NCI-H128 (cell line): ENCODE data around the gene WAPL.
"Not testable (repeated sequence)": the region's sequence is repeated elsewhere in the genome, so short reads cannot be mapped to it uniquely, and the experiment has no call there.

Source experiments
- DNase-seq: peaks from one replicate; lab custom pipeline; 2025; ENCODE audit not compliant: unreplicated experiment; lab: John Stamatoyannopoulos, UW

The WAPL gene, protein sequence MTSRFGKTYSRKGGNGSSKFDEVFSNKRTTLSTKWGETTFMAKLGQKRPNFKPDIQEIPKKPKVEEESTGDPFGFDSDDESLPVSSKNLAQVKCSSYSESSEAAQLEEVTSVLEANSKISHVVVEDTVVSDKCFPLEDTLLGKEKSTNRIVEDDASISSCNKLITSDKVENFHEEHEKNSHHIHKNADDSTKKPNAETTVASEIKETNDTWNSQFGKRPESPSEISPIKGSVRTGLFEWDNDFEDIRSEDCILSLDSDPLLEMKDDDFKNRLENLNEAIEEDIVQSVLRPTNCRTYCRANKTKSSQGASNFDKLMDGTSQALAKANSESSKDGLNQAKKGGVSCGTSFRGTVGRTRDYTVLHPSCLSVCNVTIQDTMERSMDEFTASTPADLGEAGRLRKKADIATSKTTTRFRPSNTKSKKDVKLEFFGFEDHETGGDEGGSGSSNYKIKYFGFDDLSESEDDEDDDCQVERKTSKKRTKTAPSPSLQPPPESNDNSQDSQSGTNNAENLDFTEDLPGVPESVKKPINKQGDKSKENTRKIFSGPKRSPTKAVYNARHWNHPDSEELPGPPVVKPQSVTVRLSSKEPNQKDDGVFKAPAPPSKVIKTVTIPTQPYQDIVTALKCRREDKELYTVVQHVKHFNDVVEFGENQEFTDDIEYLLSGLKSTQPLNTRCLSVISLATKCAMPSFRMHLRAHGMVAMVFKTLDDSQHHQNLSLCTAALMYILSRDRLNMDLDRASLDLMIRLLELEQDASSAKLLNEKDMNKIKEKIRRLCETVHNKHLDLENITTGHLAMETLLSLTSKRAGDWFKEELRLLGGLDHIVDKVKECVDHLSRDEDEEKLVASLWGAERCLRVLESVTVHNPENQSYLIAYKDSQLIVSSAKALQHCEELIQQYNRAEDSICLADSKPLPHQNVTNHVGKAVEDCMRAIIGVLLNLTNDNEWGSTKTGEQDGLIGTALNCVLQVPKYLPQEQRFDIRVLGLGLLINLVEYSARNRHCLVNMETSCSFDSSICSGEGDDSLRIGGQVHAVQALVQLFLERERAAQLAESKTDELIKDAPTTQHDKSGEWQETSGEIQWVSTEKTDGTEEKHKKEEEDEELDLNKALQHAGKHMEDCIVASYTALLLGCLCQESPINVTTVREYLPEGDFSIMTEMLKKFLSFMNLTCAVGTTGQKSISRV (N-terminal part only)

DNA sequence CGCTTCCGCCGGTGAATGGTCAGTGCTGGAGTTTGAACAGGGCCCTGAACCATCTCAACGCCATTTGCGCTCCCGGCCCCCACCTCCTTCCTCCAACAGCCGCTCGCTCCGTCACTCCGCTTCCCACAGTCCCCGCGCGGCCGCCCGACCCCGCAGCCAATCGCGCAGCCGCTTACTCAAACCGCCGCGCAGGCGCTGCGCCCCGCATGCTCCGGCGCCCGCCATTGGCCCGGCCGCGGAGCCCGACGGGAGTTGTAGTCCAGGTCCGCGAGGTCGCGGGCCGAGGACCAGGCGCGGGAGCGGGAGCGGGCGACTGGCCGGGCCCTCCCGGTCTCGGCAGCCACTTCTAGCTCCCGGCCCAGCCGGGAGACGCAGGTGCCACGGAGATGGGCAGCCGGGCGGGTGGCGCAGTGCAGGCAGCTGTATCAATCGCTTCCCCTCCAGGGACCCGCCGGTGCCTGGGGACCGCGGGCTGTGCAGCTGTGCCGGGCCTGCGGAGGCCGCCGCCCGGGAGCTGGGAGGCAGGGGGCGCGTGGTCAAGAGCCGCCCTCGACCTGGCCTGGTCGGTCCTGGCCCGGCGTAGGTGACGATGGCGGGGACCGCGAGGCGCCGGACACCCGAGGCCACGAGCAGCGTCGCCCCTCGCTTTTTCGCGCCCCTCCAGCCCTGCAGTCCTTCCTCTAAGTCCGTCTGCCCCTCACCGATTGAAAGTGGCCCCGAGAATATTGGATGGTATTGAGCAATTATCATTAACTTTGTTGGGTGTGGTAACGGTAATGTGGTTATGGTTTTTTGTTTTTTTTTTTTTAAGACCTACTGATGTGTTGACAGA is at the start of gene WAPL:
WAPL (minus strand) TSS at position 115 of the 832 bp plus-strand sequence. CDS start 3,723 bp downstream, outside the sequence.
- peak; percentile 67 for DNase-seq

DNA sequence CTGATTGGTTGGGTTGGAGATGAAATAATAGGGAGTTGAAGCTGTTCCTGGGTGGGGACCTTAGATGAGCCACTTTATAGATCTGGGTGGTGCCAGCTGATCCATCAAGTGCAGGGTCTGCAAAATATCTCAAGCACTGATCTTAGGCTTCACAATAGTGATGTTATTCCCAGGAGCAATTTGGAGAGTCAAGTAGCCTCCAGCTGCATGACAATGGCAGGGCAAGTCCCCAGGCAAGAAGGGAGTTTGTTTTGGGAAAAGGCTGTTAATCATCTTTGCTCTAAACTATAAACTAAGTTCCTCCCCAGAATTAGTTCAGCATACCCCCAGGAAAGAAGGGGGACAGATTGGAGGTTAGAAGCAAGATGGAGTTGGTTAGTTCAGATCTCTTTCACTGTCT is 47.7 kb upstream of the WAPL start:
- no peak for DNase-seq

DNA sequence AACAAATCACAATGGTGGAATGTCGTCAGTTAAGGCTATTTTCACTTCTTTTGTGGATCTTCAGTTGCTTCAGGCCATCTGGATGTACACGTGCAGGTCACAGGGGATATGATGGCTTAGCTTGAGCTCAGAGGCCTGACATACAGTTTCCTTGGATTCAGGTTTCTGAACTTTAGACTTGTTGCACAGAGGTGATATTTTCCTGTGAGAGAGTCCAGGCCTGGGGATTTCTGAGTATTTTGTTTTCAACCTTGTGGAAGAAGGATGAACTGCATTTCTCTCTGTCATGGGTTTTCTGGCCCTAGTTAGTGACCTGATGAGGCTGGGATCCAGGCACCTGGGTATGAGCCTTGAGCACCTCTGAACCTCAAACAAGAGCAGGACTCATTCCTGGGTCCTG is 44.9 kb upstream of the WAPL start:
- DNase-seq = not testable (repeated sequence)

DNA sequence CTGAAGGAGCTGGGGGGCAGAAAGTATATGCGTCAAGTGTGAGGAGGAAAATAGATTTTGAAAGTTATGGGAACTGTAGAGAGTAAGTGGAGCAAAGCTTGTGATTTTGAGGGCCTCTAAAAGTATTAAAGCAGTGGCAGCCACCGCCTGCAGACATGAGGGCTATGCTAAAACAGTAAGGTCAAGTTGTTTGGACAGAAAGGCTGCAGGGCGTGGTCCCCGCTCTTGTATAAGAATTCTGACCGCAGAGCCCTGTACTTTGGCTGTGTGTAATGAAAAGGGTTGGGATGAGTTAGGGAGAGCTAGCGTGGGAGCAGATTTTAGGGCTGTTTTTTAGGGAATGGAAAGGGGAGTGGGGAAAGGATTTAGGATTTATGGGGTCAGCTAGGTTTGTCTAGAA is 41.7 kb upstream of the WAPL start:
- not testable (repeated sequence) for DNase-seq

DNA sequence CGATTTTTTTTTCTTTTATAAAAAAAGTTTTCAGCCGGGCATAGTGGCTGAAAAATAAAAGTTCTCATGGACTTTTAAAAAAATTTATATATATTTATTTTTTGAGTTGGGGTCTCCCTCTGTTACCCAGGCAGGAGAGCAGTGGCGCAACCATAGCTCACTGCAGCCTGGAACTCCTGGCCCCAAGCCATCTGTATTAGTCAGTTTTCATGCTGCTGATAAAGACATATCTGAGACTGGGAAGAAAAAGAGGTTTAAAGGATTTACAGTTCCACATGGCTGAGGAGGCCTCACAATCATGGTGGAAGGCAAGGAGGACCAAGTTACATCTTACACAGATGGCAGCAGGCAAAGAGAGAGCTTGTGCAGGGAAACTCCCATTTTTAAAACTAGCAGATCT is 37.1 kb upstream of the WAPL start:
- not testable (repeated sequence) for DNase-seq

DNA sequence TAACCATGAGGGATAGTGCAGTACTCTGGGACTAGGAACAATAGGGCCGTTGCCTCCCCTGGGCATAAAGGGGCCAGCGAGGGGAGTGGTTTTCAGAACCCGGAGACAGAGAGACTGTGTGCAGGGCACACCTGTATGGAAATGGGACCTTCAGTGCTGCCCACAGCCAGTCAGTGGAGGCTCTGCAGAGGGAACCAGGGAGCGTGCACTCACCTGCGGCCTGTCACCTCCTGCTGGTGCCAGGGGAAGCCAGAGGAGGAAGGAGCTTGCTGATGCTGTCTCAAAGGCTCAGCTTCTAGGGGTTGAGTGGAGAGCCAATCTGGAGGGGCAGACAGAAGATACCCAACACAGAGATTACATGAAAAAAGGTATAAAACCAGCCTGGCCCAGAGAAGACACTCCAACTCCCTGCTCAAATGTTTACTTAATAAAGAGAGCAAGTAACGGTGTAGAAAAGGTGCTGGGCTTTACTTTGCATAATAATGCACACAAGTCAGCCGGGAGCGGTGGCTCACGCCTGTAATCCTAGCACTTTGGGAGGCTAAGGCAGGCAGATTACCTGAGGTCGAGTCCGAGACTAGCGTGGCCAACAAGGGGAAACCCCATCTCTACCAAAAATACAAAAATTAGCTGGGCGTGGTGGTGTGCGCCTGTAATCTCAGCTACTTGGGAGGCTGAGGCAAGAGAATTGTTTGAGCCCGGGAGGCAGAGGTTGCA is 35.5 kb upstream of the WAPL start:
- peak; percentile 45 for DNase-seq

DNA sequence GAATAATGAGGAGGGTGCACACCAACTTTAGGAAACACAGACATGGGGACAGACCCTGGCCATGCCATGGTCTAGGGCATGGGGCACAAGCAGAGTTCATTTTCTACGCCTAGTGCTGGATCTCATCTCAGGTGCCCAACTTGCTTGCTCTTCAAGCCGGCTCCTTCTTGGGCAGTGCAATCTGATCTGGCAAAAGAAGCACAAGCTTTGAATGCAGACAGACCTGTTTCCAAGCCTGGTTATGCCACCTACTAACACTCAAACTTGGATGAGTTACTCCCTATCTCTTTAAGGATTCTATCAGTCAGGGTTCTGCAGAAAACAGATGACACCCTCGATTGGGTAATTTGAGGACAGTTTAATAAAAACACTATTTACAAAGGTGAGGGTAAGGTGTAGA is 34.9 kb upstream of the WAPL start:
- DNase-seq = no peak

DNA sequence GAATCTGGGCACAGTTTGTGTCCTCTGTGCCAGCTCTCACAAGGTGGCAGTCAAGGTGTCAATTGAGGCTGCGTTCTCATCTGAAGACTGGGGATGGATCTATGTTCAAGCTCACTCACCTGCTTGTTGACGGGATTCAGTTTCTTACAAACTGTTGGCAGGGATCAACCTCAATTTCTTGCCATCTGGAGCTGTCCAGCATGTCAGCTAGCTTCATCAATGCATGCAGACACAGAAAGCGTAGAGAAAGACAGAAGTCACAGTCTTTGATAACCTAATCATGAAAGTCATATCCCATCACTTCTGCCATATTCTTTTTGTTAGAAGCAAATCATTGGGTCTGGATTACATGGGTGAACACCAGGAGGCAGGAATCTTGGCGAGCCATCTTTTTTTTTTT is 32.0 kb upstream of the WAPL start:
- DNase-seq = no peak

DNA sequence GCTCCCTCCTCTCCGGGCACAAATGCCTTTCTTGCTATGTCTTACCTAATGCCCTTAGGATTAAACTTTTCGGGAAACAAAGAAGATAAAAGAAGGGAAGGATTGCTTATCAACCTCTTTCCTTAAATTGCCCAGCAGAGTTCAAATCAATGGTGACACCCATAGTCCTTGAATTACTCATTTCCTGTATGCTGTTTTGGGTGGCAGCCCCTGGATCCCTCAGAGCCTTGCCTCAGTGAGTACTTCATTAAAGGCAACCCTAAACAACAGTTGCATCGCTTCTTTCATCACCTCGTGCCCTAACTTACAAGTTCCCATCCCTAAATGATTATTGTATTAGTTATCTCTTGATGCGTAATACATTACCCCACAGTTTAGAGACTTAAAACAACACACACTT is 31.6 kb upstream of the WAPL start:
- no peak for DNase-seq

DNA sequence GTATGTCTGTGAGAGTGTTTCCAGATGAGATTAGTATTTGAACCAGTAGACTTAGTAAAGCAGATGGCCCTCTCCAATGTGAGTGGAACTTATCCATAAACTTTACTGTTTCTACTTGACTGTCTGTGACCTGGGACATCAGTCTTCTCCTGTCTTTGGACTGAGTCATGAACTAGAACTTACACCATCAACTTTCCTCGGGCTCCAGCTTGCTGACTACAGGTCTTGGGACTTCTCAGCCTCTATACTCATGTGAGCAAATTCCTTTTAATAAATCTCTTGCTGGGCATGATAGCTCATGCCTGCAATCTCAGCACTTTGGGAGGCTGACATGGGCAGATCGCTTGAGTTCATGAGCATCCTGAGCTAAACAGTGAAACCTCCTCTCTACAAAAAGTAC is 25.7 kb upstream of the WAPL start:
- DNase-seq = no peak

DNA sequence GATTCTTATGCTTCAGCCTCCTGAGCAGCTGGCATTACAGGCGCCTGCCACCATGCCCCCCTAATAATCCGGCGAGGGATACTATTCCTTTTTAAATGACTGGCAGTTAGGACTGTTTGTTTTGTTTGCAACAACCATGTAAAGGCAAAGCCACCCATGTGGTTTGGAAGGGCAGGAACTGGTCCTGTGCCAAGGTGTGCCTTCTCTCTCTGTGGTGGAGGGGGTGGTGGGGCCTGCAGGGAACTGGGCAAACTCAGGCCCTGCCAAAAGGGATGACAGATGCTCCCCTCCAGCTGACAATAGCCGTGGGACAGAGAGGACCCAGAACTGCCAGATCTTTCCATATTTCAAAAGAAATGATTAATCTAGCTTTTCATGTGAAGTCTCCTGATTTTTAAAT is 23.5 kb upstream of the WAPL start:
- DNase-seq = no peak

DNA sequence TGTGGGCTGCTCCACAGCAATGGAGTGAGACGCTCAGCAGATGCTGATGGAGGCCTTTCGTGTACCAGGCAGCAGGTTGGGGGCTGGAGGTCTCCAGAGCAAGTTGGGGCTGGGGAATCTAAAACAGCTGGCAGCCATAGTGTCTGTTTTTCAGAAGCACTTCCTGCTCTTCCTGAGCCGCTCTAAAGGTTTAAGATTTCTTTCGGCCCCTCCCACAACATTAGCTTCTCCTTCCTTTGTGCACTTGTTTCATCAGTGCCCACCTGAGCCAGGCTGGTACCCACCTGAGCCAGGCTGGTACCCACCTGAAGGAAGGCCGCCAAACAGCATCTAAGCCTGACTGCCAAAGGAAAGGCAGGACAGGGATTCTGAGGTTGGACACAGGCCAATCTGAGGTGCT is 18.4 kb upstream of the WAPL start:
- DNase-seq = no peak

DNA sequence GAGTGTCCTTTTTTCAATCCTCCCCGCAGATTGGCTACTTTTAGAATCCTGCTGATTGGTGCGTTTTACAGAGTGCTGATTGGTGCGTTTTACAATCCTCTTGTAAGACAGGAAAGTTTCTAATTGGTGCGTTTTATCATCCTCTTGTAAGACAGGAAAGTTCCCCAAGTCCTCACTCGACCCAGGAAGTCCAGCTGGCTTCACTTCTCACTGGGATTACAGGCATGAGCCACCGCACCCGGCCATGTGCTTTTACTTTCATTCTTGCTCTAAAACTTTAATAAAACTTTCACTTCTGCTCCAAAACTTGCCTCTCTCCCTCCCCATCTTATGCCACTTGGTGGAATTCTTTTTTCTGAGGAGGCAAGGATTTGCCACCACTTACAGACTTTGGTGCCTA is 17.0 kb upstream of the WAPL start:
- DNase-seq = no peak

DNA sequence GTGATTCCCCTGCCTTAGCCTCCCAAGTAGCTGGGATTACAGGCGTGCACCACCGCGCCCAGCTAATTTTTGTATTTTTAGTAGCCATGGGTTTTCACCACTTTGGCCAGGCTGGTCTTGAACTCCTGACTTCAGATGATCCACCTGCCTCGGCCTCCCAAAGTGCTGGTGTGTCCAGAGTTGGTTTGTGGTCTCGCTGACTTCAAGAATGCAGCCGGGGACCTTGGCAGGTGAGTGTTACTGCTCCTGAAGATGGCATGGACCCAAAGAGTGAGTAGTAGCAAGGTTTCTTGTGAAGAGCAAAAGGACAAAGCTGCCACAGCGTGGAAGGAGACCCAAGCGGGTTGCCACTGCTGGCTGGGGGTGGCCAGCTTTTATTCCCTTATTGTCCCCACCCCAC is 16.4 kb upstream of the WAPL start:
- DNase-seq = not testable (repeated sequence)

DNA sequence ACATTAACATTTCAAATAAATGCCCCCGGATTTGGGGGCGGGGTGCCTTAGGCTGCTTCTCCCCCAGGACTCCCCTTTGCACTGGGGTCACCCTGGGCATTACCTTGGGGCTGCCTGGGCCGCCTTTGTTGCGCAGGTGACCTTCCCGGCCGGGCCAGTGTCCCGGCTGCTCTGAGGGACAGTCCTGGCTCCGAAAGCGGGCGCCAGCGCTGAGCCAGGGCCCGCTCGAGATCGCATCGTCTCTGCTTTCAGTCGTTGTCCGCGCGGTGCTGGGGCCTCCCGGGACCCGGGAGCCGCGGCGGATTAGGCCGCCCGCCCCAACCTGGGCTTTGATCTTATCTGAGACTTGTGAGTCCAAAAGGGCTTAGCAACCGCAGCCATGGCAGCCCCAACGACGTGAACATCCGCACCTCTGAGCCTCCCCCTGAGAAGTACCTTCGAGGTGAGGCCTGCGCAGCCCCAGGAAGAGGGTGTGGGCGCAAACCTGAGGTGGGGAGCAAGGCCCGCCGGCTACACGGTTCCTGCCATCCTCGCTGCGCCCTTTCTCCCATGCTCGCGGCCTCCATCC is 14.8 kb upstream of the WAPL start:
- DNase-seq = no peak

DNA sequence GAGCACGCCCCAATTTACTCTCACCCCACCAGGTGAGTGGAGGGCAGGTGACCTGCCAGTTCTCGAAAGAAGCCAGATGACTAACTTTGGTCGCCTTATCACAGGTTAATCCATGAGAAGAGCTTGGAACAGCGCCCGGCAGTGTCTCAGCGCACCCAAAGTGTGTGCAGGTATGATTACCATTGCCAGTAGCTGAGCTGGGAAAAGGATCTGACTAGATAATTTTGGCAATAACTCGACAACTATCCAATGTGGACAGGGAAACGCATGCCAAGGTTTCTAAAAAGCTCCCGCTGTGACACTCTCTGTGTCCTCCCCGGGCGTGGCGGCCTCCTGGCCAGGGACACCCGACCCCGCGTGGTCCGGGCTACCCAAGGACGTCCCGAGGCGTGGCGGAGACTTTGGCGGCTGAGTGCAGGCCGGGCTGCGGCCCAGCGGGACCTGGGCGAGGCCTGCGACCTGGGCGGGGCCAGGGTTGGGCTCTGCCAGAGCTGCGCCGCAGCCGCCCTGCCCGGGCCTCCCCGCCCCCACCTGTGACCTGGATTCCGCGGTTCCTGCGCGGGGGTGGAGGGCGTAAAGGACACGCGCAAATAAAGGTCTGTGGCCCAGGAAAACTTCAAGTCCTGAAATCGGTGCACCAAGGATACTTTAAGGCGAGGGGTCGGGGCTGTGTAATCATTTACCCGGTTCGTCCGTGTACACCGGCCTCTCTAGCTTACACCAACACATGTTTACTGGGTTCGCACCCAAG is 13.7 kb upstream of the WAPL start:
- no peak for DNase-seq

DNA sequence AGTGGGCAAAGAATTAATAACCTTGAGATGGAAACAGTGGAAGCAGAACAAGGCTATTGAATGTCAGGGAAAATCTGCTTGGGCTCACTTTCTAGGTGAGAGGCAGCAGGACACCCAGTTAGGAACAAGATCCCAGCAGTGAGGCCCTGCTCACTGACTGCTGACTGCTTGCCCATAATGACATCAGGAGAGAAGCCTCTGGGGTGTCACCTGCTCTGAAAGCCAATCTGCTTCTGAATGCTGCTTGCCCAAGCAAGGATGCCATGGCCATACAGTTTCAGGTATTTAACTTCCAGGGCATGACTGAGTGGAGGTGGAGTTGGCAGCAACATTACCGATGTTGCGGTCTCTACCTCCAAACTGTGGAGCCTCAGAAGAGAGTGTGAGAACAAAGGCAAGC is 11.7 kb upstream of the WAPL start:
- DNase-seq = no peak

DNA sequence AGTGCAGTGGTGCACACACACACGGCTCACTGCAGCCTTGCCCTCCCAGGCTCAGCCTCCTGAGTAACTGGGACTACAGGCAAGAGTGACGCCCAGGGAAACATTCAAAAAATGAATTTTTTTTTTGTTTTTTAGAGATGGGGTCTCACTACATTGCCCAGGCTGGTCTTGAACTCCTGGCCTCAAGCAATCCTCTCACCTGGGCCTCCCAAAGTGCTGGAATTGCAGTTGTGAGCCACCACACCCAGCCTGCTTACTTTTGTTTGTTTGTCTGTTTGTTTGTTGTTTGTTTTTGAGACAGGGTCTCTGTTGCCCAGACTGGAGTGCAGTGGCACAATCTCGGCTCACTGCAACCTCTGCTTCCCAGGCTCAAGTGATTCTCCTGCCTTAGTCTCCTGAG is 7.1 kb upstream of the WAPL start:
- not testable (repeated sequence) for DNase-seq

DNA sequence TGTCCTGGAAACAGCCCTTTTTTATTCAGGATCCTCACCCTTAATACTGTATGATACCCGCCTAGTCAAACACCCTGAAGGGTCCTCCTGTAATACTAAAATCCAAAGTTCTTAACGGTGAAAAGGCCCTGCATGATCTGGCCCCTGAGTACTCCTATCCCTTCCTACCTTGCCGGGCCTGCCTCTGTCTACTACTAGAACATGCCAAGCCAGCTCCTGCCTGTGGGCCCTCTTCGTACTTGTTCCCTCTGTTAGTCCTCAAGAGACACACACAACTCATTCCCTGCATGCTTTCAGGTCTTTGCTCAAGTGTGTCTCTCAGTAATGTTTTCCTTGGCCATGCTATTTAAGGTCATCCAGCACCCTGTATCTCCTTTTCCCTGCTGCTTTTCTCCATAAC is 5.0 kb upstream of the WAPL start:
- DNase-seq = no peak
